Small intestine (tissue), 7 donors: ENCODE data around the gene CTSL. TPM values are rescaled to one million over a fixed set of nuclear protein-coding genes. Genes with fewer than 3 reads are reported as not detected.

ENCODE experiments used
- DNase-seq, 2 donors: peaks; one replicate each; pipeline versions ENCODE4 v3.0.0 to v3.0.0-alpha.2; 2013
- FAIRE-seq: peaks from 2 replicates; lab custom pipeline; 2012; peaks lifted over from hg19 to GRCh38; lab: Jason Lieb, UNC
- H3K27ac ChIP-seq, 3 donors: one replicate each; pipeline ENCODE4 v1.5.1; 2013; ENCODE audit warnings: low read length in 2 of 3, mild to moderate bottlenecking in 2 of 3, control low read depth in 1 of 3, inconsistent platforms in 1 of 3, low read depth in 1 of 3, moderate library complexity in 1 of 3
- H3K27me3 ChIP-seq, 3 donors: one replicate each; pipeline ENCODE4 v1.6.1; 2013; ENCODE audit warnings: low read length in 3 of 3, inconsistent platforms in 1 of 3; ENCODE audit not compliant: control insufficient read depth in 3 of 3, insufficient read depth in 3 of 3
- H3K36me3 ChIP-seq, 3 donors: one replicate each; pipeline ENCODE4 v1.6.1; 2013; ENCODE audit warnings: low read length in 3 of 3, inconsistent platforms in 1 of 3, low read depth in 1 of 3, mild to moderate bottlenecking in 1 of 3, moderate library complexity in 1 of 3; ENCODE audit not compliant: control insufficient read depth in 3 of 3, insufficient read depth in 2 of 3
- H3K4me1 ChIP-seq, 3 donors: one replicate each; pipeline ENCODE4 v1.6.1; 2013; ENCODE audit warnings: low read length in 2 of 3, inconsistent platforms in 1 of 3, low read depth in 1 of 3, mild to moderate bottlenecking in 1 of 3, moderate library complexity in 1 of 3; ENCODE audit not compliant: control insufficient read depth in 3 of 3, insufficient read depth in 2 of 3
- H3K4me3 ChIP-seq, 3 donors: one replicate each; pipeline ENCODE4 v1.5.1; 2013; ENCODE audit warnings: low read length in 3 of 3, control low read depth in 1 of 3, inconsistent platforms in 1 of 3, low read depth in 1 of 3, mild to moderate bottlenecking in 1 of 3, moderate library complexity in 1 of 3
- H3K9me3 ChIP-seq, 2 donors: one replicate each; pipeline ENCODE4 v1.6.1; 2013; ENCODE audit warnings: low read depth in 1 of 2, low read length in 1 of 2; ENCODE audit not compliant: control insufficient read depth in 2 of 2, insufficient read depth in 1 of 2
- WGBS, 3 donors: extraction: QIAGEN DNeasy Blood & Tissue Kit; methylation state at CpG; one replicate each; pipeline ENCODE4 v1.1.7; 2013; 5-methylcytosine and 5-hydroxymethylcytosine counted together
- polyA plus RNA-seq, 4 donors: library from polyadenylated mRNA; stranded (reverse) in 3 of 4; unstranded in 1 of 4; fragments of 200-250 nt in 3 of 4; fragments of 120-200 nt in 1 of 4; gene quantifications; one replicate each; pipeline versions ENCODE4 v1.2.1 to v1.2.3, GENCODE V29; 2013
- donor health status: healthy with polysubstance abuse.
- donor health status: control.
- donor health status: control.
- donor health status: Bipolar disorder and iron deficiency.
- donor health status: healthy.

The CTSL gene
- polyA plus RNA-seq, 4 donors, result 21.0 to 108 (median 57.1) TPM

DNA sequence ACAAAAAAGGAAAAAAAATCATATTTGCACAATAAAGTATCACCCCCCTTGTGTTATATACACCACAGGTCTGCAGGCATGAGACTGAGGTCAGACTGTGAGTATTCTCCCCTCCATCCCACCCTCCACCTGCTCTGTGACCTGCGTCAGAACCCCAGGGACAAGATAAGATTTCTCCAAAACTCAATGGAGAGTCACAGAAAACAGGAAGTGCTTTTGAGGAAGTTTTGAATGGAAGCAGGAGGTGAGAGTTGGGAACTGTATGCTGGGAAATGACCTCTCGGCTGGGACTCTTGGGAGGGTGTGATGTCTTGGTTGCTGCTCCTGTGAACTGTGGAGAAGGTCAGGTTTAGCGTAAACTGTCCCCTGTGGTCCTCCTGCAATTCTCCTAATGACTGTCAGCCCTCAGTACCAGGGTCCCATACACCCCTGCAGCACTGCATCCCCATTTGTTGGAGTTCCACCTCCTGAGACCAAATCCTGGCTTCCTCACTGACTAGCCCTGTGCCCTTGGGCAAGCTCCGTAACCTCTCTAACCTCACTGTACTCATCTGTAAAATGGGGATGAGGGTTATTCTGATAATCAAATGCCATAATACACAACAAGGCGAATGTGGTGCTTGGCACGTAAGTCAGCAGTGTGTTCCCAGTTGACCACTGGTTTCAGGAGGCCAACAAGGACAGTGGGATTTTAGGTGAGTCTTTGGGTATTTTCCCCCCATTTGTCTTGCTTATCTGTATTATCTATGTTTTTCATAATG lies 6.9 kb upstream of the CTSL start:
- Histone ChIP-seq H3K36me3 (no peaks in the 10 kb centered on the region), H3K4me1 (peaks cover 0 to 8% (median 0%) of the 10 kb centered on the region in 3 donors), H3K27ac (no peak overlapping the region), H3K27me3 (no peaks in the 10 kb centered on the region), H3K4me3 (no peak overlapping the region), H3K9me3 (no peaks in the 10 kb centered on the region)
- FAIRE-seq, result no peak
- WGBS, 3 donors, result 81 to 91% (median 88%) methylated on average over 6 of the region's 6 CpGs
- DNase-seq, result no peak

DNA sequence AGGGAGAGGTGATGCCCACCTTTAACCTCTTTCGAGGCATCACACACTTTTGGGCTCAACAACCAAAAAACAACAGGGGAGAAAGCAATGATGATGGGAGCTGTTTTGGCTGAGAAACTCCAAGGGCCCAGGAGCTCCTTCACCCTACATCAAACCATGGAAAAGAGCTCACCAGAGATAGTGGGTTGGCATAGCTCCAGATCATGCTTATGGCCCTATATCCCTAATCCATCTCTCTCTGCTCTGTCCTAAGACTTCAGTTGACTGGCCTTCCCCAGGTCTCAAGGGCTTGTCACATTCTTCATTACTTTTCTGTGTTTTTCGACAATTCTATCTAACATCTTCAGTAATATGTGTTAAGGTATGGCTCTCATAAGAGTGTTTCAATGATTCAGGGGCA lies 5.7 kb upstream of the CTSL start:
- WGBS, 3 donors, result 89 to 93% (median 92%) methylated on average over 2 of the region's 2 CpGs
- FAIRE-seq (no peak), DNase-seq (no peak)
- Histone ChIP-seq H3K27ac (no peak overlapping the region), H3K4me3 (no peak overlapping the region), H3K9me3 (no peaks in the 10 kb centered on the region), H3K36me3 (no peaks in the 10 kb centered on the region), H3K4me1 (peaks cover 0 to under 1% (median 0%) of the 10 kb centered on the region in 3 donors), H3K27me3 (no peaks in the 10 kb centered on the region)

DNA sequence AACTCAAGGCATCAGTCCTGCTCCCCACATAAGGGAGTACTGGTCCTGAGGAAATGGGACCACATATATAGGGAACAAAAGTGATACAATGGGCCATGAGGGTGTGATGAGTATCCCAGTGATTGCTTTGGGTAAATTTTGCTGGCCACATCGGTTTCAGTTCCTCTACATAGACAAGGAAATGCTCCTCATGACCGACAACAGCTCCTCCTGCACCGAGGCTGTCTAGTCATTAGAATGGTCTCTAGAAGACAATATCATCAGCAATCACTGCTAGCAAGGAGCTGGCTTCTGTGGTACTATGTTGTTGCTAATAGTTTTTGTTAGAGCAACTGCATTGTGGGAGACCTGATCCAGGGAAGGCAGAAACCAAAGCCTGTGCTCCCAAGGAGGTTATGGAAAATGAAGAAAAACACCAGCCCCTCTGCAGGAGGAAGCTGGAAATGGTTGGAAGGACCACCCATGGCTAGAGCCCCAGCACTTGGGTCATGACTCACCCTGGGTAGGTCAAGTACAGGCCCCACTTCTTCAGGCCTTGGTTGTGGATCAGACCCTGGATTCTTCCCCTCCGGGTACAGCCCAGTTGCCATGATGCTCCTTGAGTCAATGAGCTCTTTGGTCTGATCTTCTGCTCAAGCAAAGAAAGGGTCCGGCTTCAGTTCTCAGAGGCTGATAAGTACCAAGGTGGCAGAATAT lies 3.4 kb upstream of the CTSL start:
- H3K9me3 ChIP-seq, result no peaks in the 10 kb centered on the region
- DNase-seq (no peak), FAIRE-seq (no peak)
- H3K4me1 ChIP-seq, result peaks cover 0 to 8% (median 0%) of the 10 kb centered on the region in 3 donors
- no peak overlapping the region for H3K4me3 ChIP-seq
- H3K36me3 ChIP-seq, result no peaks in the 10 kb centered on the region
- peaks cover 0 to 3% (median 0%) of the 10 kb centered on the region in 3 donors for H3K27me3 ChIP-seq
- no peak overlapping the region for H3K27ac ChIP-seq
- 82 to 92% (median 87%) methylated on average over 5 of the region's 5 CpGs for WGBS, 3 donors

DNA sequence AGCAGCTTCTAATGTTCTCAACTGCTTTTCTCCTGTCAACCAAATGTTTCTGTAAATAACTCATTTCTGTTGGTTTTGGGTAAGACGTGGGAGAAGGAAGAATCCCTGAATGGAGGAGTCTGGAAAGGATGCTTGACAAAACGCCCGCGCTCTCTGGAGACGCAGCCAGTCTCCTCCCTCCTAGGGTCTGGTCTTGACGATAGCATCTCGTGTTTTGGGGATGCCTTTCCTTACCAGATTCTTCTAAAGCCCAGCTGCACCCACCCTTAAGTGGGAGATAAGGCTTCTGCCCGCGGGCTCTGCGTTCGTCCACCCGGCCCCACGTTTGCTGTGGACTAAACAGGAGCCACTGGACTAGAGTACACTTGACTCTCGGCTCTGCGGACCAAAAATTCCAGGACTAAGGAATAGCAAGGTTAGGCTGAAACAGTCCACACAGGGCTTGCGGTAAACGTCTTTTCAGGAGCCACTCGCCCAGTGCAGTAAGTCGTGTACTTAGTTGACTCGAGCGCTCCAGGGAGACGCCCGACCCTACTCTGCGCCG lies 491 bp upstream of the CTSL start:
- peaks cover 0 to 6% (median 0%) of the 10 kb centered on the region in 3 donors for H3K36me3 ChIP-seq
- H3K4me3 ChIP-seq, result peak overlapping the region in 2 of 3 donors; percentile 57 to 73
- H3K9me3 ChIP-seq, result no peaks in the 10 kb centered on the region
- FAIRE-seq, result no peak
- peaks cover 0 to 3% (median 0%) of the 10 kb centered on the region in 3 donors for H3K27me3 ChIP-seq
- 4 to 8% (median 5%) methylated on average over 25 of the region's 25 CpGs for WGBS, 3 donors
- peak overlapping the region; percentile 36 to 94 (median 83) for H3K27ac ChIP-seq
- peaks cover 0 to 8% (median 0%) of the 10 kb centered on the region in 3 donors for H3K4me1 ChIP-seq
- no peak for DNase-seq

DNA sequence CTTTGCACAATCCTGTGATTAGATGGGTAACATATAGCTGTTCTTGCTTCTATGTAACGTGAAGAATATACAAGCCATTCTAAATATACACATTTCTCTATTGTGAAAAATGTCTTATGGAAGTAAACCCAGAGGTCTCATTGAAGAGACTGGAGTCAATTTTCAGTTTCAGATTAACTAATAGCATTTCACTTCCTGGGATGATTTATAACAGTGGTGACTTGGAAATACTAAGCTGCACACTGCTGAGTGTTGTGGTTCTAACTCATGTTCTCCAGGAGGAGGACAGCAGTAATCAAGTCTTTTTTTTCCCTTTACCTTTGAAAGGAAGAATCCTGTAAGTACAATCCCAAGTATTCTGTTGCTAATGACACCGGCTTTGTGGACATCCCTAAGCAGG lies 3.3 kb downstream of the CTSL start:
- DNase-seq, result no peak
- H3K27me3 ChIP-seq, result peaks cover 0 to 3% (median 3%) of the 10 kb centered on the region in 3 donors
- no peaks in the 10 kb centered on the region for H3K9me3 ChIP-seq
- no peak for FAIRE-seq
- H3K36me3 ChIP-seq, result peaks cover 0 to 8% (median 0%) of the 10 kb centered on the region in 3 donors
- no peak overlapping the region for H3K27ac ChIP-seq
- peaks cover 0 to 8% (median 0%) of the 10 kb centered on the region in 3 donors for H3K4me1 ChIP-seq
- H3K4me3 ChIP-seq, result no peak overlapping the region
- WGBS, 3 donors, result 90 to 93% (median 93%) methylated on average over 2 of the region's 2 CpGs

DNA sequence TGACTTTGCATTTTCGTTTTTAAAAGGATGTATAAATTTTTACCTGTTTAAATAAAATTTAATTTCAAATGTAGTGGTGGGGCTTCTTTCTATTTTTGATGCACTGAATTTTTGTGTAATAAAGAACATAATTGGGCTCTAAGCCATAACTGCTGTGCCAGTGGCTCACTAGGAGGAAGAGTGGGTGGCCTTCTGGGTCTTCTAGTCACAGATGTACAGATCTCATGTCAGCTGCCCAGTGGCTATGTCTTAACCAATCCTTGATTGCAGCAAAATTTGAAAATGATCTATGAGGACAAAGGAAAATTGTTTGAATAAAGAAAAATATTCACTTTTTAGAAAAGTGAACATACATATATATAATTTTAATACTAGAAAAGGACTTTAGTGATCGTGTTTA lies 5.4 kb downstream of the CTSL start:
- DNase-seq (no peak), FAIRE-seq (no peak)
- H3K4me1 ChIP-seq, result peaks cover 0 to 8% (median 0%) of the 10 kb centered on the region in 3 donors
- peaks cover 0 to 8% (median 0%) of the 10 kb centered on the region in 3 donors for H3K36me3 ChIP-seq
- no peak overlapping the region for H3K4me3 ChIP-seq
- H3K27me3 ChIP-seq, result peaks cover 0 to 3% (median 0%) of the 10 kb centered on the region in 3 donors
- H3K9me3 ChIP-seq, result no peaks in the 10 kb centered on the region
- 76 to 89% (median 78%) methylated on average over 2 of the region's 2 CpGs for WGBS, 3 donors
- H3K27ac ChIP-seq, result no peak overlapping the region

DNA sequence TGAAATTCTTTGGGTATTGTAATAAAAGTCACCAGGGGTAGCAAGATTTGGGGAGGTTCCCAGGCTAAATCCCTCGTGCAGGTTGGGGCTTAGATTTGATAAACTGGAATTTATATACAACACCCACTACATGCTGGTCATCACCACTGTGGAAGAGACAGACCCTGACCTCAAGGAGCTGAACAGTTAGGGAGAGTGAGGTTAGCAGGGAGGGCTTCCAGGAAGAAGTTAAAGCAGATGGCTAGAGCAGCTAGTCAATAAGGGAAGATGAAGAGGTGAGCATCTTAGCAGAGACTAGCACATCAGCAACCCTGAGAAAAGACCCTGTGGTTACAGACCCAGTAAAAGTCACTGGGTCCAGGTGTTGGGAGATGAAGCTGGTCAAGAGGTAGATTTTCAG lies 6.4 kb downstream of the CTSL start:
- no peaks in the 10 kb centered on the region for H3K4me1 ChIP-seq
- DNase-seq (no peak), FAIRE-seq (no peak)
- no peak overlapping the region for H3K27ac ChIP-seq
- no peak overlapping the region for H3K4me3 ChIP-seq
- H3K36me3 ChIP-seq, result peaks cover 0 to 8% (median 0%) of the 10 kb centered on the region in 3 donors
- no peaks in the 10 kb centered on the region for H3K9me3 ChIP-seq
- 72 to 88% (median 72%) methylated on average over 1 of the region's 1 CpG for WGBS, 3 donors
- peaks cover 0 to 3% (median 0%) of the 10 kb centered on the region in 3 donors for H3K27me3 ChIP-seq

DNA sequence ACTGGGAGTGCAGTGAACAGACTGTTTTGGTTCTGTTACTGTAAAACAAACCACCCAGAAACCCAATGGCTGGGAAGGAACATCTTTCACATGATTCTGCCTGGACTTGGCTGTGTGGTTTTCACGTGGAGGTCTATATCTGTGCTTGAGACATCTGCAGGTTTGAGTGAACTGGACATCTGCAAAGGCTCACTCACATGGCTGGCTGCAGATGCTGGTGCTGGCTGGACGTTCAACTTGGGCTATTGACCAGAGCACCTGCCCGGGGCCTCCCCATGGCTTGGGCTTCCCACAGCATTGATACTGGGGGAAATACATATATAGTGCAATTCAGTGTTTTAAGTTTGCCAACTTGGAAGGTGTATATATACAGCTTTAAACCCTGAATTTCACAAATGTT lies 6.8 kb downstream of the CTSL start:
- 76 to 83% (median 78%) methylated on average over 3 of the region's 3 CpGs for WGBS, 3 donors
- Histone ChIP-seq H3K27me3 (peaks cover 0 to 3% (median 0%) of the 10 kb centered on the region in 3 donors), H3K4me1 (no peaks in the 10 kb centered on the region), H3K36me3 (peaks cover 0 to 8% (median 0%) of the 10 kb centered on the region in 3 donors), H3K27ac (no peak overlapping the region), H3K4me3 (no peak overlapping the region), H3K9me3 (no peaks in the 10 kb centered on the region)
- FAIRE-seq (no peak), DNase-seq (no peak)
